Measurements from ENCODE around the gene CDKN2A.

GRCh38 chr9:21964925-21965385, 29.2 kb downstream of the CDKN2A start:
- no peak for TF ChIP-seq POLR2AphosphoS5 (IDR thresholded peaks at IDR 0.05; ENCODE audit: low read depth, low read length)
- TF ChIP-seq CTCF (IDR thresholded peaks at IDR 0.05): no peak
- TF ChIP-seq REST (IDR thresholded peaks at IDR 0.05; ENCODE audit: insufficient read depth in 1 of 2, low read depth in 2 of 2, low read length in 1 of 2): no peak

Measured in Panc1 (cell line).